ENCODE measurements around the gene NKRF.

- TF ChIP-seq POLR2AphosphoS5 (IDR thresholded peaks at IDR 0.05; ENCODE audit: borderline replicate concordance, low read depth, low read length): no peak
- no peak for TF ChIP-seq EZH2 (IDR thresholded peaks at IDR 0.05)
- TF ChIP-seq FOXP2 (optimal IDR thresholded peaks at IDR 0.05; ENCODE audit: control extremely low read depth, extremely low read length, insufficient read depth): no peak
Observed at GRCh38 chrX:119583431-119584059, 22.7 kb downstream of the NKRF start.
